Neural progenitor cell (in vitro differentiated cells): ENCODE measurements around the gene TEPSIN.

ENCODE experiments used
- CTCF ChIP-seq: fragments of 200-600 bp; sonication (generic); IDR thresholded peaks from 2 replicates; pipeline ENCODE4 v1.5.1; 2017; ENCODE audit warnings: antibody characterized with exemption, mild to moderate bottlenecking
- EZH2 ChIP-seq: fragments of 200-600 bp; sonication (generic); IDR thresholded peaks from 2 replicates; pipeline ENCODE4 v1.6.1; 2017; ENCODE audit warnings: antibody characterized with exemption, mild to moderate bottlenecking, moderate library complexity

DNA sequence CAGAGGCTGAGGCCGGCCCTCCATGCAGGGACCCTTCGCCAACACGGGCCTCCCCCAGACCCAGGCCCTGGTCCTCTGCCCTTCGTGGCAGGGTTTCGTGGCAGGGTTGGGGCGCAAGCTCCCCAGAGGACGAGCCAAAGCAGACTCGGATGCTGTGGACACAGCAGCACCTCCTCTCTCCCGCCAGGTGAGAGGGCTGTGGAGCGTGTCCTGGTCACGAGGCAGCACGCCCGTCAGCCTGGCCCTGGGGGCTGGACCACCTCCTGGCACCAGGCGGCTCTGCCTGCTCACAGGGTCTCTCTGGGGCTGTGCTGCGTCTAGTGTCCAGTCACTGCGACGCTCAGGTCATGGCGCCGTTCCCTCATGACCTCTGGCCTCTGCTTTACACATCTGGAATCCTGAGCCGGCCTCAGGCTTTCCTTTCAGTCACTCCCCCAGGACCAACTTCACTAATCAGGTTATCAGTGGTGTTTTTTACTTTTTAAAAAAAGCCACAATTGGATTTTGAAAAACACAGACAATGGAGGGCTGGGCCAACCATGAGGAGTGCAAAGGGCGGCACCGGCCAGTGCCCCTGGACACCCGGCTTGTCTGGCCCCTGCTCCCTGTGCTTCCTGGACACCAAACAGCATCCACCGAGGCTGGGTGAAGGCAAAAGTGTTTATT, 5.6 kb upstream of the TEPSIN start:
- TF ChIP-seq EZH2: no peak
- TF ChIP-seq CTCF: no peak
